Ovary (tissue), 9 donors: ENCODE data around the gene LRMDA. TPM values are rescaled to one million over a fixed set of nuclear protein-coding genes. Genes with fewer than 3 reads are reported as not detected.

Experiments used
- DNase-seq, 5 donors: peaks; one replicate each; pipeline ENCODE4 v3.0.0-alpha.2; 2019 to 2020
- H3K27ac ChIP-seq, 2 donors: fragments of 200-600 bp; one replicate each; pipeline versions ENCODE4 v1.5.1 to v1.8.0; 2019 to 2022
- H3K27me3 ChIP-seq: fragments of 200-600 bp; one replicate; pipeline ENCODE4 v1.8.0; 2022
- H3K36me3 ChIP-seq: fragments of 200-600 bp; sonication (generic); one replicate; pipeline ENCODE4 v1.5.1; 2019
- H3K4me1 ChIP-seq: one replicate; pipeline ENCODE4 v1.8.1; 2013; ENCODE audit warnings: mild to moderate bottlenecking, moderate library complexity; ENCODE audit not compliant: insufficient read depth
- H3K4me3 ChIP-seq: fragments of 200-600 bp; sonication (generic); one replicate; pipeline ENCODE4 v1.5.1; 2017
- H3K9me3 ChIP-seq, 2 donors: fragments of 200-600 bp in 1 of 2; sonication (generic) in 1 of 2; one replicate each; pipeline versions ENCODE4 v1.5.1 to v1.8.1; 2013 to 2019; ENCODE audit warnings: mild to moderate bottlenecking in 1 of 2, moderate library complexity in 1 of 2
- EP300 ChIP-seq: sonication (generic); formaldehyde crosslinking; IDR thresholded peaks from one replicate; pipeline ENCODE4 v1.6.1; 2017; ENCODE audit warnings: antibody characterized with exemption
- POLR2A ChIP-seq: fragments of 450-650 bp; IDR thresholded peaks from one replicate; pipeline ENCODE4 v1.6.1; 2017; ENCODE audit warnings: antibody characterized with exemption, mild to moderate bottlenecking, moderate library complexity
- WGBS, 3 donors: extraction: QIAGEN DNeasy Blood & Tissue Kit in 1 of 3; methylation state at CpG; one replicate each; pipeline versions ENCODE4 v1.1.5 to v1.1.7; 2013 to 2017; 5-methylcytosine and 5-hydroxymethylcytosine counted together
- intact Hi-C, 4 donors: fragments of 100-400 bp; cut with DNase I; formaldehyde crosslinking; loops; one replicate each; pipeline versions ENCODE4 v1.11.0 to v1.15.1; 2022 to 2023
- polyA plus RNA-seq, 2 donors: library from polyadenylated mRNA; stranded (reverse); fragments of 200-250 nt in 1 of 2; fragments of 350-450 nt in 1 of 2; fragmentation: Illumina TruSeq in 1 of 2; extraction: RNeasy Lipid Tissue Mini Kit (QIAGEN cat#74804) in 1 of 2; gene quantifications; one replicate each; pipeline ENCODE4 v1.2.3, GENCODE V29; 2013 to 2014
- total RNA-seq, 7 donors: library from RNA; depleted of rRNA in 2 of 7; stranded (reverse); fragments of >200 nt in 2 of 7; fragmentation: NEBNext Ultra II Directional in 3 of 7; extraction: Animal tissue kit (Norgen Biotek cat#: 25700) in 3 of 7; gene quantifications; one replicate each; pipeline versions ENCODE4 v1.1.0 to v1.2.4, GENCODE V29; 2016 to 2023
- TF ChIP-seq, protein P1 (sequence below), 3 donors: fragments of 450-650 bp in 2 of 3; fragments of 200-600 bp in 1 of 3; IDR thresholded peaks; one replicate each; pipeline versions ENCODE4 v1.5.1 to v1.8.0; 2016 to 2022; ENCODE audit warnings: antibody characterized with exemption in 3 of 3, mild to moderate bottlenecking in 1 of 3
- donor health status: DM: no; HTN: no; CAD: no; lungs with moderate emphysema.
- donor health status: DM: no; HTN: no; CAD: no.
- donor health status: Bipolar disorder and iron deficiency.
- donor health status: DM: yes; HTN: yes; CAD: no.
- donor health status: DM: no; HTN: no; CAD: no.
- donor health status: DM: yes; HTN: yes; CAD: no.

The LRMDA gene
- total and polyA plus RNA-seq, 9 donors = 14.8 to 30.7 (median 22.9) TPM

- Histone ChIP-seq H3K4me1 (peaks cover 11% of the 10 kb centered on the region), H3K9me3 (no peaks in the 10 kb centered on the region), H3K4me3 (no peak overlapping the region), H3K27ac (no peak overlapping the region), H3K36me3 (no peaks in the 10 kb centered on the region), H3K27me3 (no peaks in the 10 kb centered on the region)
- no peak for DNase-seq
- intact Hi-C loops = loop anchor here (10.0 kb wide), 2 partner anchors 246 to 594 kb away; partner anchors contain the start of gene ZNF503 (in 3 of the 4)
- TF ChIP-seq EP300 (no peak), POLR2A (no peak)
- TF ChIP-seq, protein P1, sequence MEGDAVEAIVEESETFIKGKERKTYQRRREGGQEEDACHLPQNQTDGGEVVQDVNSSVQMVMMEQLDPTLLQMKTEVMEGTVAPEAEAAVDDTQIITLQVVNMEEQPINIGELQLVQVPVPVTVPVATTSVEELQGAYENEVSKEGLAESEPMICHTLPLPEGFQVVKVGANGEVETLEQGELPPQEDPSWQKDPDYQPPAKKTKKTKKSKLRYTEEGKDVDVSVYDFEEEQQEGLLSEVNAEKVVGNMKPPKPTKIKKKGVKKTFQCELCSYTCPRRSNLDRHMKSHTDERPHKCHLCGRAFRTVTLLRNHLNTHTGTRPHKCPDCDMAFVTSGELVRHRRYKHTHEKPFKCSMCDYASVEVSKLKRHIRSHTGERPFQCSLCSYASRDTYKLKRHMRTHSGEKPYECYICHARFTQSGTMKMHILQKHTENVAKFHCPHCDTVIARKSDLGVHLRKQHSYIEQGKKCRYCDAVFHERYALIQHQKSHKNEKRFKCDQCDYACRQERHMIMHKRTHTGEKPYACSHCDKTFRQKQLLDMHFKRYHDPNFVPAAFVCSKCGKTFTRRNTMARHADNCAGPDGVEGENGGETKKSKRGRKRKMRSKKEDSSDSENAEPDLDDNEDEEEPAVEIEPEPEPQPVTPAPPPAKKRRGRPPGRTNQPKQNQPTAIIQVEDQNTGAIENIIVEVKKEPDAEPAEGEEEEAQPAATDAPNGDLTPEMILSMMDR (IDR thresholded peaks at IDR 0.05) = no peak
- 80 to 92% (median 82%) methylated on average over 4 of the region's 4 CpGs for WGBS, 3 donors
Measured at GRCh38 chr10:75650648-75651047, 219.2 kb downstream of the LRMDA start.

DNA sequence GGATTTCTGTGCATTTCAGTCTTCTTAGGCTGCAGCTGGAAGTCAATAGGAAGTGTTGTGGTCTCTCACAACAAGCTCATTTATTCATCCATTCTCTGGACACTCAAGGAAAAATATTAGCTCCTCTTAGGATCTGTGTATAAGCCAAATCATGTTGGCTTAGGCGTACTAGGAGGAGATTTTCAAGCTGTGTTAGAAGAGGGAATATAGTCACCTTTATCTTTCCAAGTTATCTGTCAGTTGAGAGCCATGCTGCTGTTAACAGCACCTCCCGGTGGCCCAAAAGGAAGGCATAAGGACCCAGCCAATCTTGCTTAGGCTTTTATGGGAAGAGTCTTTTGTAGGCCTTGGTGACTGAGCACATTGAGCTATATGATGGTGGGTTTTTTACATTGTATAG, 220.0 kb downstream of the LRMDA start:
- no peak overlapping the region for H3K27ac ChIP-seq
- 77 to 95% (median 92%) methylated on average over 2 of the region's 2 CpGs for WGBS, 3 donors
- DNase-seq = no peak
- intact Hi-C loops = loop anchor here (10.0 kb wide), 2 partner anchors 247 to 593 kb away; partner anchors contain the start of gene ZNF503 (in 3 of the 4)
- peaks cover 14% of the 10 kb centered on the region for H3K4me1 ChIP-seq
- no peak overlapping the region for H3K4me3 ChIP-seq
- no peaks in the 10 kb centered on the region for H3K36me3 ChIP-seq
- TF ChIP-seq POLR2A (no peak), EP300 (no peak)
- TF ChIP-seq, protein P1 (IDR thresholded peaks at IDR 0.05) = no peak
- H3K27me3 ChIP-seq = no peaks in the 10 kb centered on the region
- H3K9me3 ChIP-seq = no peaks in the 10 kb centered on the region

DNA sequence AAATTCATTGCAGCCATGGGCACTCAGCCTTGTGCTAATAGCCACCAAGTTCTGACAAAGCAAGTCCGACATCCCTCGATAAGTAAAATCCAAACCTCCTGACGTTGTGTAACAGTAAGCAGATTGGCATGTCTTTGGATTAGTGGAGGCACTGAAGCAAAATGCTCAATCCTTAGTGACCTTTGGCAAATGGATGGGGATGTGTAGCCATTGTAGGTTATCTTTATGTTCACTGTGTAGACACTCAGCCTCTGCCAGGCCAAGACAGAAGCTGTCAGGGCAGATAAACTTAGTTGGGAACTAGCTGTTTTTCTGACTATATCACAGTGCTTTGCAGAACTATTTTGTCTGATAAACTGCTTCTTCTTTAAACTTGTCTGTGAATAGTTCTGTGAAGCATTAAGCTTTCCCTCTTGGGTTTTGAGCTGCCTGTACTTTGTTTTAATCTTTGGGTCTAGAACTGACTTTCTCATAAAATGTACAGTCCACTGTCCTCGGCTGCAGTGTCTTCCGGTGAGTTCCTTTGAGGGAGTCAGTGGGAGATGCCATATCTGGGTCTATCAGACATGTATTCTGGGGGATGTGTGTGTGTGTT, 220.8 kb downstream of the LRMDA start:
- 17 to 22% (median 19%) methylated on average over 5 of the region's 5 CpGs for WGBS, 3 donors
- intact Hi-C loops = loop anchor here (10.0 kb wide), 2 partner anchors 247 to 593 kb away; partner anchors contain the start of gene ZNF503 (in 3 of the 4)

DNA sequence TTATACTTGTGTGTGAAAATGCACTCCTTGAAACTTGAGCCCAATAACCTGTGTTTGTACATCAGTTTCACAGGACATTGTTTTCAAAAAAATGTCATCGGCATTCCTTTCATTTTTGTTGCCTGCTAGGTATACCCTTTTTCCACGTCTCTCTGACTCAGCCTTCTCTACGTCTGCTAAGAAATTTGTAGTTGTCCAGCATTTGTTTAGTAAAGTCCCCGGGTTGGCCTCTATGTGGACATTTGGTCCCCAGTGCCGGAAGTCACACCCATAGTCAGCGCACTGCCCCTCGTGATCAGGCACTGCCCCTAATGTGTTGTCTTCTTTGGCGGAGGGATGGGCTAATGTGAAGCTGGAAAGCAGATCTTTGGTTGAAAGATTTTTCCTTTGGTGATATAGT, 222.3 kb downstream of the LRMDA start:
- H3K36me3 ChIP-seq = no peaks in the 10 kb centered on the region
- no peak overlapping the region for H3K27ac ChIP-seq
- H3K4me3 ChIP-seq = no peak overlapping the region
- WGBS, 3 donors = 92 to 96% (median 95%) methylated on average over 8 of the region's 8 CpGs
- intact Hi-C loops = loop anchor here (10.0 kb wide), 2 partner anchors 249 to 591 kb away; partner anchors contain the start of gene ZNF503 (in 3 of the 4)
- no peak for TF ChIP-seq EP300
- H3K27me3 ChIP-seq = no peaks in the 10 kb centered on the region
- H3K4me1 ChIP-seq = peaks cover 12% of the 10 kb centered on the region
- no peaks in the 10 kb centered on the region for H3K9me3 ChIP-seq
- DNase-seq = no peak

More for the DNA sequence above, 220.8 kb downstream of the LRMDA start:
- Histone ChIP-seq H3K36me3 (no peaks in the 10 kb centered on the region), H3K9me3 (no peaks in the 10 kb centered on the region), H3K27ac (peak overlapping the region in 1 of 2 donors; percentile 24), H3K4me1 (peaks cover 13% of the 10 kb centered on the region), H3K4me3 (no peak overlapping the region), H3K27me3 (no peaks in the 10 kb centered on the region)
- DNase-seq = no peak
- TF ChIP-seq POLR2A = no peak
- TF ChIP-seq, protein P1 (IDR thresholded peaks at IDR 0.05) = no peak
- no peak for TF ChIP-seq EP300

DNA sequence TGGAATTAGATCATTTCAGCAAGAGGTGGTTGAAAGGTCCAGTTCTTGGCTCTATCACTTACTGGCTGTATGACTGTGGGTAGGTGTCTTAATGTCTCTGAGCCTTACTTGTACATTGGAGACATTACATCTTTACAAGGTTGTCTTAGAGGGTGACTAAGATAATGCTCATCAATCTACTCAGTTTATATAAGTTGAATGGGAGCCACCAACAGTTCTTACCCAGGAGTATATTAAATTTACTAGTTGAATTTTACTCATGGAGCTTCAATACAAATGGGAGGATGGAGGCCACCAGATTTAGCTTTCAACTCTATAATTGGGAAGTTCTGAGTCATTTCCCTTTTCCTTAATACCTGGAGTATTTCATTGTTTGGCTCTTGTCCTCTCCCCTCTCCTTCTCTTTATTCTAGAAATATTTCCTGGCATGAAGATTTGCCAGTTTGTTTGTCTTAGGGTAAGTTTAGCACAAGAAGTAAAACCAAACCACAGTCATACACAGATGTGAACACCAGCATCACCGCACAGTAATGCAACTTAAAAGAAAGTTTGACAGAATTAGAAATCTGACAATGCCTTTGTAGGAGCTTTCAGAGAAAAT, 222.8 kb downstream of the LRMDA start:
- H3K4me1 ChIP-seq = peaks cover 12% of the 10 kb centered on the region
- 68 to 80% (median 75%) methylated on average over 1 of the region's 1 CpG for WGBS, 3 donors

More for the DNA sequence above, 222.8 kb downstream of the LRMDA start:
- no peak for DNase-seq
- intact Hi-C loops = loop anchor here (10.0 kb wide), 2 partner anchors 249 to 591 kb away; partner anchors contain the start of gene ZNF503 (in 3 of the 4)
- Histone ChIP-seq H3K27me3 (no peaks in the 10 kb centered on the region), H3K4me3 (no peak overlapping the region), H3K36me3 (no peaks in the 10 kb centered on the region), H3K9me3 (no peaks in the 10 kb centered on the region), H3K27ac (peak overlapping the region in 1 of 2 donors; percentile 68)
- TF ChIP-seq, protein P1 (IDR thresholded peaks at IDR 0.05) = no peak
- TF ChIP-seq POLR2A = no peak
